Measurements from ENCODE around the gene TTC27. TPM values are rescaled to one million over a fixed set of nuclear protein-coding genes. Genes with fewer than 3 reads are reported as not detected.

TTC27 gene
- total RNA-seq, 2 experiments from 2014 or later: 25.3 to 27.7 TPM

GRCh38 chr2:32772638-32773447, 145.0 kb downstream of the TTC27 start:
- ChIA-PET POLR2A (no interaction called here), CTCF (ENCODE audit: unreplicated experiment) (interaction anchor here (0.5 to 1.2 kb wide), 3 partner anchors 37 to 313 kb away, joined by 3 to 6 read pairs (median 4); no protein-coding TSS in a partner anchor)
- Histone ChIP-seq H3K9me3 (ENCODE audit: low read length) (no peaks in the 10 kb centered on the region), H3K9me2 (ENCODE audit: insufficient read depth, low read length) (no peaks in the 10 kb centered on the region), H3K27ac (ENCODE audit: low read depth, low read length, poor library complexity, severe bottlenecking) (peak overlapping the region; percentile 20), H3K4me3 (ENCODE audit: low read depth, low read length, poor library complexity, severe bottlenecking) (no peak overlapping the region), H4K20me1 (ENCODE audit: insufficient read depth, low read length) (no peaks in the 10 kb centered on the region), H3K4me1 (ENCODE audit: insufficient read depth, low read length, poor library complexity, severe bottlenecking) (peaks cover 14% of the 10 kb centered on the region), H3K79me2 (ENCODE audit: insufficient read depth, low read depth, low read length) (no peaks in the 10 kb centered on the region), H3K4me2 (ENCODE audit: low read length) (peak overlapping the region; percentile 25; the same call in 1 of the 2 replicates), H2AFZ (ENCODE audit: low read length) (peak overlapping the region; percentile 20; the same call in 1 of the 2 replicates), H3K36me3 (ENCODE audit: insufficient read depth, low read length) (peaks cover 12% of the 10 kb centered on the region)
- TF ChIP-seq CTCF (conservative IDR thresholded peaks at IDR 0.05; ENCODE audit: low read length) (peak; percentile 99), EZH2phosphoT487 (IDR thresholded peaks at IDR 0.05; ENCODE audit: borderline replicate concordance, low read depth, low read length) (no peak)
- intact Hi-C loops (cut with micrococcal nuclease; ENCODE audit: unreplicated experiment): loop anchor here (1.0 to 5.0 kb wide), 7 partner anchors 173 to 809 kb away; partner anchors contain the start of gene LTBP1
- DNase-seq (ENCODE audit: low spot score): peak; percentile 71
- BruUV-seq (replicated peaks): no TSS peak

GRCh38 chr2:32773448-32773808, 145.6 kb downstream of the TTC27 start:
- H3K9me2 ChIP-seq (ENCODE audit: insufficient read depth, low read length): no peaks in the 10 kb centered on the region
- no peak for TF ChIP-seq CTCF (conservative IDR thresholded peaks at IDR 0.05; ENCODE audit: low read length)
- no peak for TF ChIP-seq EZH2phosphoT487 (IDR thresholded peaks at IDR 0.05; ENCODE audit: borderline replicate concordance, low read depth, low read length)
- H3K9me3 ChIP-seq (ENCODE audit: low read length): 0 out of 2 replicates have a peak, but pooled peaks cover under 1% of the 10 kb centered on the region
- no TSS peak for BruUV-seq (replicated peaks)
- no peak for DNase-seq (ENCODE audit: low spot score)
- no peak overlapping the region for H3K4me3 ChIP-seq (ENCODE audit: low read depth, low read length, poor library complexity, severe bottlenecking)
- POLR2A ChIA-PET: no interaction called here
- peak overlapping the region; percentile 20; the same call in 1 of the 2 replicates for H2AFZ ChIP-seq (ENCODE audit: low read length)
- peak overlapping the region; percentile 25; the same call in 1 of the 2 replicates for H3K4me2 ChIP-seq (ENCODE audit: low read length)
- H3K79me2 ChIP-seq (ENCODE audit: insufficient read depth, low read depth, low read length): no peaks in the 10 kb centered on the region
- H3K27ac ChIP-seq (ENCODE audit: low read depth, low read length, poor library complexity, severe bottlenecking): peak overlapping the region; percentile 20
- no peaks in the 10 kb centered on the region for H4K20me1 ChIP-seq (ENCODE audit: insufficient read depth, low read length)
- H3K4me1 ChIP-seq (ENCODE audit: insufficient read depth, low read length, poor library complexity, severe bottlenecking): peaks cover 14% of the 10 kb centered on the region
- intact Hi-C loops (cut with micrococcal nuclease; ENCODE audit: unreplicated experiment): loop anchor here (1.0 to 5.0 kb wide), 4 partner anchors 260 to 809 kb away; no protein-coding TSS in a partner anchor
- CTCF ChIA-PET (ENCODE audit: unreplicated experiment): interaction anchor here (1.0 to 1.2 kb wide), 2 partner anchors 38 to 313 kb away, joined by 4 to 6 read pairs; no protein-coding TSS in a partner anchor
- H3K36me3 ChIP-seq (ENCODE audit: insufficient read depth, low read length): peaks cover 18% of the 10 kb centered on the region

All from OCI-LY7 (cell line).